Uterus (tissue), 2 donors: ENCODE results near the gene PPM1H.

ENCODE experiments used
- POLR2A ChIP-seq, 2 donors: fragments of 450-650 bp; IDR thresholded peaks; one replicate each; pipeline ENCODE4 v1.6.1; 2016; ENCODE audit warnings: antibody characterized with exemption in 2 of 2, mild to moderate bottlenecking in 1 of 2, moderate library complexity in 1 of 2
- TF ChIP-seq, protein P1 (sequence below), 4 experiments: fragments of 200-600 bp in 2 of 4; fragments of 450-650 bp in 2 of 4; sonication (generic) in 2 of 4; IDR thresholded peaks; one replicate each; pipeline ENCODE4 v1.5.1; 2016 to 2019; ENCODE audit warnings: antibody characterized with exemption in 4 of 4, mild to moderate bottlenecking in 2 of 4, moderate library complexity in 1 of 4

- TF ChIP-seq, protein P1, sequence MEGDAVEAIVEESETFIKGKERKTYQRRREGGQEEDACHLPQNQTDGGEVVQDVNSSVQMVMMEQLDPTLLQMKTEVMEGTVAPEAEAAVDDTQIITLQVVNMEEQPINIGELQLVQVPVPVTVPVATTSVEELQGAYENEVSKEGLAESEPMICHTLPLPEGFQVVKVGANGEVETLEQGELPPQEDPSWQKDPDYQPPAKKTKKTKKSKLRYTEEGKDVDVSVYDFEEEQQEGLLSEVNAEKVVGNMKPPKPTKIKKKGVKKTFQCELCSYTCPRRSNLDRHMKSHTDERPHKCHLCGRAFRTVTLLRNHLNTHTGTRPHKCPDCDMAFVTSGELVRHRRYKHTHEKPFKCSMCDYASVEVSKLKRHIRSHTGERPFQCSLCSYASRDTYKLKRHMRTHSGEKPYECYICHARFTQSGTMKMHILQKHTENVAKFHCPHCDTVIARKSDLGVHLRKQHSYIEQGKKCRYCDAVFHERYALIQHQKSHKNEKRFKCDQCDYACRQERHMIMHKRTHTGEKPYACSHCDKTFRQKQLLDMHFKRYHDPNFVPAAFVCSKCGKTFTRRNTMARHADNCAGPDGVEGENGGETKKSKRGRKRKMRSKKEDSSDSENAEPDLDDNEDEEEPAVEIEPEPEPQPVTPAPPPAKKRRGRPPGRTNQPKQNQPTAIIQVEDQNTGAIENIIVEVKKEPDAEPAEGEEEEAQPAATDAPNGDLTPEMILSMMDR (IDR thresholded peaks at IDR 0.05) = no peak
- TF ChIP-seq POLR2A (IDR thresholded peaks at IDR 0.05) = no peak
These were observed 142.6 kb downstream of the PPM1H start for GRCh38 chr12:62792236-62792870.
